Esophagus squamous epithelium (tissue), 5 donors: Measurements from ENCODE around the gene PDE7B. TPM values are rescaled to one million over a fixed set of nuclear protein-coding genes. Genes with fewer than 3 reads are reported as not detected.

Experiments
- DNase-seq: peaks from one replicate; lab custom pipeline; 2025; lab: John Stamatoyannopoulos, UW
- H3K27ac ChIP-seq, 4 donors: fragments of 200-600 bp; sonication (generic); one replicate each; pipeline ENCODE4 v1.5.1; 2016 to 2019; ENCODE audit warnings: mild to moderate bottlenecking in 1 of 4
- H3K27me3 ChIP-seq, 4 donors: fragments of 200-600 bp; sonication (generic); 1 replicate in 3 of 4; 2 replicates in 1 of 4; pipeline versions ENCODE4 v1.5.1 to v1.6.0; 2017 to 2021; ENCODE audit warnings: antibody characterized with exemption in 1 of 4
- H3K36me3 ChIP-seq, 3 donors: fragments of 200-600 bp; sonication (generic); one replicate each; pipeline ENCODE4 v1.5.1; 2016 to 2019
- H3K4me1 ChIP-seq, 3 donors: fragments of 200-600 bp; sonication (generic); one replicate each; pipeline ENCODE4 v1.5.1; 2017 to 2019
- H3K4me3 ChIP-seq, 4 donors: fragments of 200-600 bp; sonication (generic); 1 replicate in 3 of 4; 2 replicates in 1 of 4; pipeline ENCODE4 v1.5.1; 2016 to 2019; ENCODE audit warnings: mild to moderate bottlenecking in 2 of 4, moderate library complexity in 1 of 4
- H3K9me3 ChIP-seq, 3 donors: fragments of 200-600 bp; sonication (generic); one replicate each; pipeline ENCODE4 v1.5.1; 2016 to 2019
- CTCF ChIP-seq, 6 experiments: fragments of 450-650 bp in 4 of 6; fragments of 200-600 bp in 2 of 6; sonication (generic) in 2 of 6; IDR thresholded peaks; one replicate each; pipeline ENCODE4 v1.5.1; 2016 to 2019; ENCODE audit warnings: antibody characterized with exemption in 6 of 6, mild to moderate bottlenecking in 4 of 6, moderate library complexity in 4 of 6
- POLR2A ChIP-seq, 4 donors: fragments of 450-650 bp; IDR thresholded peaks; one replicate each; pipeline ENCODE4 v1.6.1; 2017; ENCODE audit warnings: antibody characterized with exemption in 4 of 4, mild to moderate bottlenecking in 4 of 4, moderate library complexity in 3 of 4
- WGBS, 2 donors: methylation state at CpG; one replicate each; pipeline ENCODE4 v1.1.5; 2018; 5-methylcytosine and 5-hydroxymethylcytosine counted together
- intact Hi-C: fragments of 100-400 bp; cut with DNase I; formaldehyde crosslinking; loops from one replicate; pipeline ENCODE4 v1.15.0; 2022
- total RNA-seq, 4 donors: library from RNA; depleted of rRNA; stranded (reverse); fragments of >200 nt; gene quantifications; one replicate each; pipeline ENCODE4 v1.1.0, GENCODE V29; 2016
- donor health status: DM: yes; HTN: yes; CAD: no.

PDE7B gene
- total RNA-seq, 4 donors from 2014 or later: 0.08 to 6.1 (median 0.47) TPM

GRCh38 chr6:135909737-135910387, 58.4 kb downstream of the PDE7B start:
- WGBS, 2 donors: 64 to 68% methylated on average over 7 to 9 of the region's 9 CpGs
- no peak for DNase-seq

GRCh38 chr6:135910790-135911618, 59.5 kb downstream of the PDE7B start:
- intact Hi-C loops: no loop called here
- Histone ChIP-seq H3K9me3 (no peaks in the 10 kb centered on the region), H3K27ac (no peak overlapping the region), H3K36me3 (no peaks in the 10 kb centered on the region), H3K4me1 (no peaks in the 10 kb centered on the region), H3K27me3 (no peaks in the 10 kb centered on the region), H3K4me3 (no peak overlapping the region)
- DNase-seq: no peak
- TF ChIP-seq POLR2A (IDR thresholded peaks at IDR 0.05) (no peak), CTCF (IDR thresholded peaks at IDR 0.05) (no peak)
- 58 to 65% methylated on average over 2 of the region's 2 CpGs for WGBS, 2 donors

More at GRCh38 chr6:135909737-135910387, 58.4 kb downstream of the PDE7B start:
- no peaks in the 10 kb centered on the region for H3K4me1 ChIP-seq
- intact Hi-C loops: no loop called here
- TF ChIP-seq POLR2A (IDR thresholded peaks at IDR 0.05) (no peak), CTCF (IDR thresholded peaks at IDR 0.05) (peak in 5 of 6 experiments; percentile 34 to 59 (median 43))
- no peaks in the 10 kb centered on the region for H3K27me3 ChIP-seq
- no peaks in the 10 kb centered on the region for H3K36me3 ChIP-seq
- H3K9me3 ChIP-seq: no peaks in the 10 kb centered on the region
- H3K27ac ChIP-seq: no peak overlapping the region
- no peak overlapping the region for H3K4me3 ChIP-seq

GRCh38 chr6:135913785-135914184, 62.3 kb downstream of the PDE7B start:
- Histone ChIP-seq H3K4me1 (no peaks in the 10 kb centered on the region), H3K36me3 (no peaks in the 10 kb centered on the region), H3K27ac (no peak overlapping the region), H3K27me3 (no peaks in the 10 kb centered on the region), H3K9me3 (no peaks in the 10 kb centered on the region), H3K4me3 (no peak overlapping the region)
- DNase-seq: no peak
- TF ChIP-seq CTCF (IDR thresholded peaks at IDR 0.05) (no peak), POLR2A (IDR thresholded peaks at IDR 0.05) (no peak)
- intact Hi-C loops: no loop called here
- WGBS, 2 donors: 76 to 78% methylated on average over 2 of the region's 2 CpGs

GRCh38 chr6:135919026-135919425, 67.5 kb downstream of the PDE7B start:
- H3K27me3 ChIP-seq: no peaks in the 10 kb centered on the region
- no peak overlapping the region for H3K4me3 ChIP-seq
- WGBS, 2 donors: 79 to 83% methylated on average over 4 of the region's 4 CpGs
- DNase-seq: no peak
- no peak overlapping the region for H3K27ac ChIP-seq
- no peaks in the 10 kb centered on the region for H3K36me3 ChIP-seq
- H3K9me3 ChIP-seq: no peaks in the 10 kb centered on the region
- H3K4me1 ChIP-seq: peaks cover 0 to 17% (median 8%) of the 10 kb centered on the region in 3 donors
- TF ChIP-seq CTCF (IDR thresholded peaks at IDR 0.05) (no peak), POLR2A (IDR thresholded peaks at IDR 0.05) (no peak)
- intact Hi-C loops: no loop called here

GRCh38 chr6:135920689-135921088, 69.2 kb downstream of the PDE7B start:
- TF ChIP-seq CTCF (IDR thresholded peaks at IDR 0.05) (no peak), POLR2A (IDR thresholded peaks at IDR 0.05) (no peak)
- Histone ChIP-seq H3K9me3 (no peaks in the 10 kb centered on the region), H3K4me3 (no peak overlapping the region), H3K27ac (no peak overlapping the region), H3K27me3 (no peaks in the 10 kb centered on the region), H3K4me1 (peaks cover 0 to 17% (median 8%) of the 10 kb centered on the region in 3 donors), H3K36me3 (no peaks in the 10 kb centered on the region)
- 91 to 92% methylated on average over 7 of the region's 7 CpGs for WGBS, 2 donors
- intact Hi-C loops: no loop called here
- DNase-seq: no peak
